RKO (cell line): ENCODE data around the gene AGK.
"Not testable (repeated sequence)": the region's sequence is repeated elsewhere in the genome, so short reads cannot be mapped to it uniquely, and the experiment has no call there.

Experiments used
- DNase-seq: peaks from one replicate; pipeline ENCODE4 v3.0.0-alpha.2; 2016; ENCODE audit warnings: low spot score

AGK gene

DNA sequence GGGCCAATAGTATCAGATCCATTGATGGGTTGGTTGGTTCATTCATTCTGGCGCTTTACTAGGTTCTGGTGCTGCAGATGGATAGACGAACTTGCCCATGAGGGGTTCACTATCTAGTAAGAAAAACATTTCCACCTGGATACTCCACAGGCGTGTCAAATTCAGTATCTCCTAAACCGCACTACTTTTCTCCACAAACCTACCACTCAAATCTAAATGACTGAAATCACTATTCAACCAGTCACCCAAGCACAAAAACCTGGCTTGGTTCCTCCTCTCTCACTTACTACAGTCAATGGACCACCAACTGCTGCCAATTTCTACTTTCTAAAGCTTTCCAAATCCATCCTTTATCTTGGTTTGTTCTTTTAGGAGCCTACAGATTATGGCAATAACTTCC, 572 bp downstream of the AGK start:
- DNase-seq: peak; percentile 39

DNA sequence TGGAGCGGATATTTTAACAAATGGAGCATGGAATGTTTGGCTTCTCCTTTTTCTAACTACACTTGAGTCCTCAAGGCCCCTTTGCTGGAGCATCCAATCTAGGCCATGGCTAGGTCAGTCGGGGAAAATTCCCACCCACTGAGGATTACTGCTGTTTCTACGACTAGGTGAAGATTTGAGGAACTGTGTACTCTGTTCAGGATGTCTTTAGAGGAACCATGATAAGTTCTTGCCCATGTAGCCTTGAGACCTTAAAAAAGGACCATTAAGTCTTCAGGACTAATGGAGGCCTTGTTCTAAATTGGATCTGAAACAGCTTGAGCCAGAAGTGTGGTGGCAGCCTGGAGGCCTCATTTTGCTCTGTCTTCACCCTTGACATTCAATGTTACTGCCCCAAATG, 6.2 kb downstream of the AGK start:
- DNase-seq: no peak

DNA sequence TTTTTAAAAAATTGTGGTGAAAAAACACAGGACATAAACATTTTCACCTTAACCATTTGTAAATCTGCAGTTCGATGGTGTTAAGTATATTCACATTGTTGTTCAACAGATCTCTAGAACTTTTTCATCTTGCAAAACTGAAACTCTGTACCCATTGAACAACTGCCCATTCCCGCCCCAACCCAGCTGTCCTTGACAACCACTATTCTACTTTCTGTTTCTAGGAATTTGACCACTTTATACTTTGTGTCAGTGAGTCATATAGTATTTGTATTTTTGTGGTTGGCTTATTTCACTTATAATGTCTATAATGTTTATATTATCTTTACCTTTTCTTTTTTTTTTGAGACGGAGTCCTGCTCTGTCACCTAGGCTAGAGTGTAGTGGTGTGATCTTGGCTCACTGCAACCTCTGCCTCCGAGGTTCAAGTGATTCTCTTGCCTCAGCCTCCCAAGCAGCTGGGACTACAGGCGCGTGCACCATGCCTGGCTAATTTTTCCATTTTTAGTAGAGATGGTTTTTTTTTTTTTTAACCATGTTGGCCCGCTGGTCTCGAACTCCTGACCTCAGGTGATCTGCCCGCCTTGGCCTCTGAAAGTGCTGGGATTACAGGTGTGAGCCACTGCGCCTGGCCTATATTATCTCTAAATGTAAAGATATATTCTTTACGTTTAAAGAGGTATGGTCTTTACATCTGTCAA, 6.8 kb downstream of the AGK start:
- not testable (repeated sequence) for DNase-seq

DNA sequence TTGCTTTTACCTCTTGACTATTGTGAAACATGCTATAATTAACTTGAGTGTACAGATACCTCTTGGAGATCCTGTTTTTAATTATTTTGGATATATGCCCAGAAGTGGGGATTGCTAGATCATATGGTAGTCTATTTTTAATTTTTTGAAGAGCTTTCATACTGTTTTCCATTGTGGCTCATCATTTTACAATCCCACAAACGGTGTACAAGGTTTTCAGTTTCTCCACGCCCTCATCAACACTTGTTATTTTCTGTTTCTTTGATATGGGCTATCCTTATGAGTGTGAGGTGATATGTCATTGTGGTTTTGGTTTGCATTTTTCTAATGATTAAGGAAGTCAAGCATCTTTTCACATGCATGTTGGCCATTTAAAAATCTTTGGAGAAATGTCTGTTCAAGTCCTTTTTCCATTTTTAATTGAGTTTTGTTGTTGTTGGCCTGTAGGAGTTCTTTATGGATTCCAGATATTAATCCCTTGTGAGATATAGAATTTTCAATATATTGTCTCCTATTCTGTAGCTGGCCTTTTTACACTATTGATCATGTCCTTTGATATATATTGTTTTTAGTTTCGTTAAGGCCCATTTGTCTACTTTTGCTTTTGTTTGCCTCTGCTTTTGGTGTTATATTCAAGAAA, 7.5 kb downstream of the AGK start:
- no peak for DNase-seq

DNA sequence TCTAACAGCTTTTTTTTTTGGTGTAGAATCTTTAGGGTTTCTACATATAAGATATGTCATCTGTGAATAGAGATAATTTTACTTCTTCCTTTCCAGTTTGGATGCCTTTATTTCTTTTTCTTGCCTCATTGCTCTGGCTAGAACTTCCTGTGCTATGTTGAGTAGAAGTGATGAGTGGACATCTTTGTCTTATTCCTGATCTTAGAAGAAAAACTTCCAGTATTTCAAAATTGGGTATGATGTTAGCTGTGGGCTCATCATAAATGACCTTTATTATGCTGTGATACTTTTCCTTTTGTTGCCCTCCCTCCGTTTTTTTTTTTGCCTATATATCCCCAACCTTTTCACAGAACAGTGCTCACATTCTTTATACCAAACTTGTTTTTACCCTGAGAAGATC, 8.8 kb downstream of the AGK start:
- no peak for DNase-seq

DNA sequence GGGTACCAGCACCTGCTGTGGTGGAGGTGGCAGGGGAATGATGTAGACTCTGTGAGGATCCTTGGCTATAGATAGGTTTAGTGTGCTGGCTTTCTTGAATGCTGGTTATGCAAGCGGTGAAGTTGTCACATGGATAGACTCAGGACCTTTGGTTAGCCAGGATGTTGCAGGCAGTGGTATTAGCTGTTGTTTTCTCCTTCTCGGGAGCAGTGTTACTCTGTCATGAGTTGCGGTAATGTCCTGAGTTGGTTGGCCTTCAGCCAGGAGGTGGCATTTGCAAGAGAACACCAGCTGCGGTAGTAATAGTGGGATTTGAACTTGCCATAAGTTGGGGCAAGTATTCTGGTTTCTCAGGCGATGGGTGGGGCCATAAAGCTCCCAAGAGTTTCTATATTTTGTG, 10.8 kb downstream of the AGK start:
- no peak for DNase-seq

DNA sequence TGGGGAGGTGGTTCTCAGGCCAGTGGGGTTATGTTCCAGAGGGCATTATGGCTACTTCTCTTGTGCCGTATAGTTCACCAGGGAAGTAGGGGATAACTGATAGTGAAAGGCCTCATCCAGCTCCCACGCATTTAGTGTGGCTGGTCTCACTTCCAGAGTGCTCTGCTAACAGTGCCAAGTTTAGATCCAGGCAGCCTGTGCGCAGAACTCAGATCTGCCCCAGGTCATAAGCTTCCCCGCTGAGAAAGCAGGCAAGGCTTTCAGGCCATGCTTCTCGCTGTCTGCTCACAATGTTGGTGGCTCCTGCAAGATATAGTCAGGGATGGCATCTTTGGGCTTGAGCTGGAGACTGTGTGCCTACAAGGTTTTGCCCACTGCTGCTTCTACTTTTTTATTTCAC, 11.3 kb downstream of the AGK start:
- no peak for DNase-seq

DNA sequence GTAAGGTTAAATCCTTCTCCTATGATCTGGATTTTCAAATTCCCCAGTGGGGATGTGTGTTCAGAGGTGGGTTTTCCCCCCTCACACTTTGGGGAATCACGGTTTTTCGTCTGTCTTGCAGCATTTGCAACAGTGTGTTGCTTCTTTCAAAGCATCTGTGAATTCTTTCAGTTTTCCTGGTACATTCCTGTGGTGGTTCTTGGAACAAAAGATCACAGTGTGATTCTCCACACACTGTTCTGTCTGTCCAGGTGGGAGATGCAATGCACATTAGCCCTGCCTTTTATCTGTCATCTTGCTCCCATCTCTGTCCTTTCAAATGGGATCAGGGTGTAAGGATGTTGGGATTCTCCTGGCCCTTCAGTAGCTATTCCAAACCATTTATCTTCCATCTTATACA, 11.8 kb downstream of the AGK start:
- DNase-seq: no peak

DNA sequence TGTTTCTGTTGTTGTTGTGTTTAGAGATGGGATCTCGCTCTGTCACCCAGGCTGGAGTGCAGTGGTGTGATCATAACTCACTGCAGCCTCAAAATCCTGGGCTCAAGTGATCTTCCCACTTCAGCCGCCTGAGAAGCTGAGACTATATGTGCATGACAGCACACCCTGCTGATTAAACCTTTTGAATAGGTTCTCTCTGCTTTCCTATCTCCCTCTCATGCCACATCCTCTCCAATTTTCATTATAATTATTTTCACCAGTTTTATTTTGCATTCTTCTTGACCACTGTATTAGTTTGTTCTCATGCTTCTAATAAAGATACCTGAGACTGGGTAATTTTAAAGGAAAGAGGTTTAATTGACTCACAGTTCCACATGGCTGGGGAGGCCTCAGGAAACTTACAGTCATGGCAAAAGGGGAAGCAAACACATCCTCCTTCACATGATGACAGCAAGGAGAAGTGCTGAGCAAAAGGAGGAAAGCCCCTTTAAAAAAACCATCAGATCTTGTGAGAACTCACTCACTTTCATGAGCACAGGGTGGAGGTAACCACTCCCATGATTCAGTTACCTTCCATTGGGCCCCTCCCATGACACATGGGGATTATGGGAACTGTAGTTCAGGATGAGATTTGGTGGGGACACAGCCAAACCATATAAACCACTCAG, 12.9 kb downstream of the AGK start:
- no peak for DNase-seq

DNA sequence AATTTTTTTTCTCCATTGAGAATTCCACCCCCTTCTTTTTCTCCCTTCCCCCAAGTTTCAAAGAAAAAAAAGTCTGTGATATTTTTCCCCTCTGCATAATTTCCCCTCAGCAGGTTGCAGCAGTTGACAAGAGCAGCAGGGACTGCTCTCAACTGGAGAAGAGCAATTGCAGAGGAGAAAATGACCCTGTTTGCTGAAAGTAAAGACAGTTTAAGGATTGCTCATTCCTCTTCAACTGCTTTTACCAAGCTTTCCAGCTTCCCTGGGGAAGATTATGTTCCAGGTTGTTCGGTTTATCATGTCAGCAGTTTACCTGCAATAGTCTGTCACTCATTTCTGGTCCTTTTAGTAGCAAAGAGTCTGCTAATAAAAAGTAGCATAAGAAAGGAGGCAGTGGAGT, 16.2 kb downstream of the AGK start:
- DNase-seq: no peak

DNA sequence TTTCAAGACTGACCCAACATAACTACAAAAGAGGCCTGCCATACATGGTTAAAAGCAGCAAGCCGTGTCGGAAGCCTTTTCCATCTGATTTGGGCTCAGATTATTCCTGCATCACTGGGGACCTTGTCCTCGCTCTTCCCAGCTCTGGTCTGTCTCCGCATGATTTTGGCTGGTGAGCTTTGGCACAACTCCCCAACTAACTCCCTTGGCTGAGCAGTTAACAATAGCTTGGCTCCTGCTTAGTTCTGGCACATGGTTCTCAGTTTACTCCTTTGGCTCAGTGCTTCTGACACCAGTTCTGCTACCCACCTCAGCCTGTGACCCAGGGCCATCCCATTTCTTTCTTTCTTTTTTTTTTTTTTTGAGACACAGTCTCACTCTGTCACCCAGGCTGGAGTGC, 17.0 kb downstream of the AGK start:
- no peak for DNase-seq

DNA sequence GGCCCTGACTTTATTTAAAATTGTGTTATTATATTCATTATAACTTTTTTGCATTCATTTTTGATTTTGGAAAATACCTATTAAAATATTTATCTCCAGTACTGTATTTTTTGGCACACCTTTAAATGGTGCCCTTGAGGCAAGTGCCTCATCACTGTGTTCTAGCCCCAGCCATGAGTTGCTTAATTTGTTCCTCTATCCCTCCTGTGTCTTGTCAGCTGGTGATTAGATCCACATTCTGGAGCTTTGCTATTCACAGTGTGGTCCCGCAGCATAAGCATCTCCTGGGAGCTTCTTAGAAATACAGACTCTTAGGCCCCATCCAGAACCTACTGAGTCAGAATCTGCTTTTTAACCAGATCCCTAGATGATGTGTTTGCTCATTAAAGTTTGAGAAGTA, 19.8 kb downstream of the AGK start:
- DNase-seq: no peak

DNA sequence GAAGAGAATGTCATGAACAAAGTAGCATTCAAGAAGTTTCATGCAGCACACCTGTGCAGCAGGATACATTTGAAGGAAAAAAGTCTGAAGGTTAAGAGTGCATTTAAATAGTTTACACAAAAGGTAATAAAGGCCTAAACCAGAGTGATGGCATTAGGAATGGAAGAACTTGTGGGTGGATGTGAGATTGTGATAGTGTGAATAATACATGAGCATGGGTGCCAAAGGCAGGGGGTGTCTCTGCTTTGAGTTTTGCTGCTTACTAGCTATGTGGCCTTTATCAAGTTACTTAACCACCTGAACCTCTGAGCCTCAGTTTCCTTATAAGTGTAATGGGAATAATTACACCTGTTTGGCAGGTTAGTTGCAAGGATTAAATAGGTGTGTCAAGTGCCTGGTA, 21.0 kb downstream of the AGK start:
- no peak for DNase-seq

DNA sequence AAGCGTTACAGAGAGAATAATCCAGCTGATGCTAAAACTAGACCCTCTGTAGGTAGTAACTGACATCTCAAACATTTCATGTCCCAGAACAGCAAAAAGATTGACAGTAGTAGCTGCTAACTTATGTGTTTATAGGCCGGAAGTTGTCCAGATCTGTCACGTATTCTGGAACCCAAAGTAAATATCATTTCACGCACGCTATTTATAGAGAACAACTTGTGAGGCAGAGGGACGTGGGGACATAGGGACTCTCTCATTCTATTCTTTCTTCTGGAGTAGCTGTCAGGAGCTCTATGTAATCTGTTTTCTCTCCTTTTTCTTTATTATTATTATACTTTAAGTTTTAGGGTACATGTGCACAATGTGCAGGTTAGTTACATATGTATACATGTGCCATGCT, 22.3 kb downstream of the AGK start:
- DNase-seq: no peak

DNA sequence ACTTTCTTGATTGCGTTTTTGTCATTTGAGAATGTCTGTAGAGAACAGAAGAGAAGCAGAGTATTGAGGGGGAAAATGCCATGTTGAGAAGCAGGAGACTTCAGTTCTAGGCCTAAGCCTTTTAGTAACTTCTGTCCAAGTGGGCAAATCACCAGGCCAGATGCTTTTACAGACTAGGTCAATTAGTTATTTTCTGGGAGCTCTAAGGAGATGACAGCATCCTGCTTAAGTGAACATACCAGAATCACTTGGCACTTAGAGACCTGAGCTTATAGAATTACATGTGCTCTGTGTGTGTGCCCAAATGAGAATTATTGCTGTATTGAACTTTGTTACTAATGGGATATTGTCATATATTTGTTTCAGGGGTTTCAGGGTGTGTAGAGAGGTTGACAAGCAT, 24.0 kb downstream of the AGK start:
- DNase-seq: no peak

DNA sequence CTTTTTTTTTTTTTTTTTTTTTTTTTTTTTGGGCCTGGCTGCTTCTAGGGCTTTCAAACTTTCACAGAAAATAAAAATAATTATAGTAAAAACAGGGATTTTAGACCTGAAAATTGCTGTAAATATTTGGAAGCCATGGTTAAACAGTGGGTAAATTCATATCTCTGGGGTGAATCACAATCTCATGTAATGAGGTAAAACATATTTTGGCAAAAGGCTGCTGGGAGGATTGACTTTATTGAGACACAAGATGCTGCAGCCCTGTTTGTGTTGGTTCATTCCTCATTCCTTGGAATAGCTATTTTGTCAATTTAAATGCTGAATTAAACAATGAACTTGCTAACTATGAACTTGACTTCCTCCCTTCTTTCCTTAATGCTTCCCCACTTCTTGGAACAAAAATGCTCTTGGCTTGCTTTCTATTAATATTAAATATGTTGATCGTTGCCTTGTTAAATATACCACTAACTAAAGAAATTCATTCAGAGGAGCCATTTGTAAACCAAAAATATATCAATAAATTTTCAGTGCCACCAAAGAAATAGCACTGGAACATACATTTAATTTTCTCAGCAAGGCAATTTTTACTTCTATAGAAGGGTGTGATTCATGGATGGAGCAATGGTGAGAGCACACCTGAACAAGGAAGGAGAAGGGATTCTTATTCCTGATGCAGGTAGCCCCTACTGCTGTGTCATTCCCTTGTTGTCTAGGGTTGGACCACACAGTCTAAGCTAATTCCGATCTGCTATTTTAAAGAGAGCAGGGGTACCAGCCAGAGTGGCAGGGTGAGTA, 24.6 kb downstream of the AGK start:
- no peak for DNase-seq

DNA sequence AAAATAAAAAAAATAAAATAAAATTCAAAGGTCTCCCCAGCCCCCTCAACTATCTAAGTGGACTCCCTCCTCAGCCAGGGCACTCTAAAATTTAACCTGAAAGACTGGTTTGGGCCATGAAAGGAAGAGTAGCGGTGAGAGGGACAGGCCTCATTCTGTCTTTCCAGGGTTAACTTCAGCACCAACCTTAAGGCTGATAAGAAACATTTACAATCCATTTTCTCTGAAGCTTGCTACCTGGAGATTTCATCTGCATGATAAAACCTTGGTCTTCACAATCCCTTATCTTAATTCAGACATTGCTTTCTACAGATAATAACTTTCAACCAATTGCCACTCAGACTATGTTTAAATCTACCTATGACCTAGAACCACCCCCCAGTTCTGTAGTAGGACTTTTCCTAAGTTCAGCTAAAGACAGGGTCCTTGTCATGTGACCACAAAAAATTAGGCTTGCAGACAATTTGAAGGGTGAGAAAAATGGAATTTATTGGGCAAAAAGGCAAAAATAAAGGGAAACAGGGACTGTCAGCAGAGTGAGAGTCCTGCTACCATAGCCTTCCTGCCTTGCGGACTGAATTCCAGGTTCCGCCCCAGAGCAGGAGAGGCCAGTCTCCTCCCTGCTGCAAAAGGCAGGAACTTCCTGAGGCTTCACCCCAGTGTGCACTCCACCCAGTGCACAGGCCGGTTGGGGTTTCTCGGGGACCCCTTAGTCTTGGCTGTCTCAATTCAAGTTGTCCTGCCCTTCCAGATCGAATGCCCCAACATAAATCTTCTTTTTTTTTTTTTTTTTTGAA, 26.0 kb downstream of the AGK start:
- no peak for DNase-seq

DNA sequence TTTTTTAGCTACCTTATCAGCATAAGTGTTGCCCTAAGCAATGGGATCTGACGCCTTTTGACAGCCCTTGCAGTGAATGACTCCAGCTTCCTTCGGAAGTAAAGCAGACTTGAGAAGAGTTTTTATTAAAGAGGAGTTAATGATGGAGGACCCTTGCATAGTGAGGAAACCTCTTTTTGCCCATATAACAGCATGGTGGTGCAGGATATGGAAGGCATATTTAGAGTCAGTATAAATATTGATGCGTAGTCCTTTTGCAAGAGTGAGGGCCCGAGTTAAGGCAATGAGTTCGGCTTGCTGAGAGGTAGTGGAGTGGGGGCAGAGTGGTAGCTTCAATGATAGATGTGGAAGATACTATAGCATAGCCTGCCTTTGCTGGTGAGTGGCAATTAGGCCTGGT, 28.7 kb downstream of the AGK start:
- DNase-seq: not testable (repeated sequence)

DNA sequence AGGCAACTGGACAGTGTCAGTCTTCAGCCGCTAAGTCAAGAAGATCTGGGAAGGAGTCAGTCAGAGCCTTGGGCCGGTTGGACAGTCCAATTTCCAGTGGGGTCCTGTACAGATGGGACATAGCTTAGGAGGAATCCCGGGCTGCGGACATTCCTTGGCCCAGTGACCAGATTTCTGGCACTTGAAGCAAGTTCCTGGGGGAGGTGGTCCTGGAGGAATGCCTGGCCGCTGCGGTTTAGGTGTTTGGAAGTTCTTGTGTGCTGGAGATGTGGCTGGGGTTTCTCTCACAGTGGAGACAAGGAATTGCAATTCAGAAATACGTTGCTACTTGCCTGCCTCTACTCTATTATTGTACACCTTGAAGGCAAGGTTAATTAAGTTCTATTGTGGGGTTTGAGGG, 30.9 kb downstream of the AGK start:
- DNase-seq: not testable (repeated sequence)

DNA sequence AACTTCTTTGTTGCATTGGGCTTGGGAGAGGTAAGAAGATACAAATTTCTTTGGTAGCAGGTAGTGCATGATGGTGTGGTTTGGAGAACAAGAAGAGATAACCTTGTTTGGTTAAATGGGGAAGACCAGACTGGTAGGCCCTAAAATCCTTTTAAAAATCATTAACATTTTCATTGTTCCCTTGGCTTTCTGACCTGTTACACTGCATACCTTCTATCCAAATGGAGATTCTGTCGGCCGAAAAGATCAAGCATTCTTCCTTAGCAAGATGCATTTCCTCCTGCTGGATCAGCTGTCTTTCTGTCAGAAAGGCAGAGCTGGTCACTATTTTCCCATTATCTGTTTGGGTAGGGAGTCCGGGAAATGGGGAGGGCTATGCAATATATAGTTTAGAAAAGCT, 33.7 kb downstream of the AGK start:
- DNase-seq: no peak

DNA sequence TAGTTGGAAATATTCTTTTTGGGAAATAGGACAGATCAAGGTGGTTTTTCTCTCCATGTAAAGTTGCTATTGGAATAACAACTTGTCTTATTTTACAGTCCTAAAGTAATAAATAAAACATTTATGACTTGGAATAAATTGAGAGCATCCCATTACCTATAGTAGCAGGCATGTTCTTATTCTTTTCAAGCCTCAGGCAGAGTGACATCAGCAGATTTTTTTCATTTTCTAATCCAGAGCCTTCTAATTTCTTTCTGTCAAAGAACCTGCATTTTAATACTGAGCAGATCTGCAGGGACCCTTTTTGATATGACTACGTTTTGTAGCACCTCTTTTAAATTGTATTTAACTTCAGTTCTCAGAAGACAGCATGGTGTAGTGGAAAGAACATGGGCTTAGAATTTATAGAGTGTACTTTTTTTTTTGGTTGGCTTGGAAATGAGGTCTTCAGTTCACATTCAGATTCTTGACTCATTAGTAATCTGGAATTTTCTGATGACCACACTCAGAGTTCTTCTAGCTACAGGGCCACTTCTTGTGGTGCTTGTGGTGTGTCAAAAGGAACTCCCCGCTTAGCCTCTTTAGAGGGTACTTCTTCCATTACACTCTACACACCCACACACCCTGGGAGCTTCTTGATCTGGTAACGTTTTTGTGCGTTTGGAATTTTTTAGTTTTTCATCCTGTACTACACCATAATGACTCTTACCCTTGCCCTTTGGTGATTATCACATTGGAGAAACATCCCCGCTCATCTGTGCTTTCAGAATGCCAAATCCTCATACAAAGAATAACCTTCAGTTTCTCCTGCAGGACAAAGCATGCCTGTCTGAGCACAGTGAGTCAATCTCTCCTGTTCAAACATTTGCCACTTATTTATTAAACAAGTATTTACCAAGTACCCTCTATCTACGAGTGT, 34.6 kb downstream of the AGK start:
- peak; percentile 50 for DNase-seq
